Spleen (tissue), 7 donors: ENCODE results near the gene VSTM4.

Experiments
- CTCF ChIP-seq, 11 experiments: fragments of 200-600 bp in 7 of 11; fragments of 450-650 bp in 4 of 11; sonication (generic) in 4 of 11; IDR thresholded peaks in 8 of 11; conservative IDR thresholded peaks in 3 of 11; 1 replicate in 7 of 11; 2 replicates in 4 of 11; pipeline versions ENCODE4 v1.4.0 to v1.8.0; 2016 to 2021; ENCODE audit warnings: antibody characterized with exemption in 11 of 11, inconsistent platforms in 4 of 11, mild to moderate bottlenecking in 1 of 11
- POLR2AphosphoS5 ChIP-seq, 3 donors: sonication (generic); formaldehyde crosslinking; IDR thresholded peaks; one replicate each; pipeline ENCODE4 v1.5.1; 2017; ENCODE audit warnings: antibody characterized with exemption in 3 of 3
- donor health status: DM: no; HTN: no; CAD: no; lungs with moderate emphysema.
- donor health status: DM: no; HTN: no; CAD: no.
- donor health status: DM: no; HTN: no; CAD: no.

GRCh38 chr10:49023752-49024151, 91.6 kb downstream of the VSTM4 start:
- TF ChIP-seq POLR2AphosphoS5 (IDR thresholded peaks at IDR 0.05) (no peak), CTCF (IDR thresholded peaks at IDR 0.05 in 8 of 11, conservative IDR thresholded peaks at IDR 0.05 in 3 of 11) (no peak)
